ENCODE data around the gene EIF4A3.

EIF4A3 gene

DNA sequence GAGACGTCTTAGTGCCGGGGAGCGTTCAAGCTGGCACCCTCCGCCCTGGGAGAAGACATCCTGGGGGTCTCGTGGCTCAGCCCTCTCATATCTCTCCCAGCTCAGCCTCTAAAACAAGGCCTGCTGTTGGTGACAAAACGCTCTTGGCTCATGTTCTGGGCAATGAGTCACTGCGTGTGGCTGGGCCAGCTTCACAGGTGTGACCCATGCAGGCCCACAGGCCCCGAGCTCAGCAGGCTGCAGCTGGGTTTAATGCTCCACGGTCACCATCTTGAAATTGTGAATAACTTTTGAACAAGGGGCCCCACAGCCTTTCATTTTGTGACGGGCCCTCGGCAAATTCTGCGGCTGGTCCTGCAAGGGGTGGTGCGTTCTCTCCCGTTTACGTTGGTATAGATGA lies 23.1 kb downstream of the EIF4A3 start:
- Histone ChIP-seq H3K27ac (ENCODE audit: low read depth, low read length) (no peak overlapping the region), H3K18ac (ENCODE audit: low read length) (no peak overlapping the region), H4K12ac (ENCODE audit: low read depth, low read length) (peak overlapping the region; percentile 25), H3K14ac (ENCODE audit: low read length) (no peak overlapping the region), H2AFZ (ENCODE audit: insufficient read depth, low read length, poor library complexity) (no peak overlapping the region), H4K91ac (ENCODE audit: low read depth, low read length) (peak overlapping the region; percentile 29), H3K79me1 (ENCODE audit: low read length) (no peaks in the 10 kb centered on the region), H2BK5ac (ENCODE audit: low read depth, low read length, poor library complexity) (no peak overlapping the region), H3K36me3 (ENCODE audit: control insufficient read depth in 1 of 2, insufficient read depth in 2 of 2, low read length in 2 of 2) (peaks cover 0 to 2% of the 10 kb centered on the region in 2 experiments), H4K8ac (ENCODE audit: low read depth, low read length) (no peak overlapping the region), H3K79me2 (ENCODE audit: control insufficient read depth, insufficient read depth, low read length, poor library complexity) (no peaks in the 10 kb centered on the region), H3K4ac (ENCODE audit: low read depth, low read length) (no peak overlapping the region), H3K9me3 (ENCODE audit: insufficient read depth, low read depth, low read length) (no peaks in the 10 kb centered on the region), H3K4me1 (ENCODE audit: control insufficient read depth in 1 of 2, insufficient read depth in 2 of 2, low read length in 2 of 2) (peaks cover 6 to 14% of the 10 kb centered on the region in 2 experiments), H3K27me3 (ENCODE audit: insufficient read depth, low read length) (no peaks in the 10 kb centered on the region), H2BK120ac (ENCODE audit: insufficient read depth, low read length, poor library complexity) (no peak overlapping the region), H3K4me2 (ENCODE audit: low read length) (no peak overlapping the region), H3K9ac (ENCODE audit: low read length) (no peak overlapping the region), H2BK12ac (ENCODE audit: low read length) (no peak overlapping the region), H2AK5ac (ENCODE audit: low read length) (no peak overlapping the region), H3K4me3 (ENCODE audit: low read depth, low read length) (no peak overlapping the region), H3K23ac (ENCODE audit: low read length) (no peak overlapping the region)
- peak; percentile 90 to 92 for DNase-seq
- WGBS (ENCODE audit: extremely low coverage, insufficient coverage, insufficient read length): no CpG with 5 or more reads among the region's 15 CpGs

DNA sequence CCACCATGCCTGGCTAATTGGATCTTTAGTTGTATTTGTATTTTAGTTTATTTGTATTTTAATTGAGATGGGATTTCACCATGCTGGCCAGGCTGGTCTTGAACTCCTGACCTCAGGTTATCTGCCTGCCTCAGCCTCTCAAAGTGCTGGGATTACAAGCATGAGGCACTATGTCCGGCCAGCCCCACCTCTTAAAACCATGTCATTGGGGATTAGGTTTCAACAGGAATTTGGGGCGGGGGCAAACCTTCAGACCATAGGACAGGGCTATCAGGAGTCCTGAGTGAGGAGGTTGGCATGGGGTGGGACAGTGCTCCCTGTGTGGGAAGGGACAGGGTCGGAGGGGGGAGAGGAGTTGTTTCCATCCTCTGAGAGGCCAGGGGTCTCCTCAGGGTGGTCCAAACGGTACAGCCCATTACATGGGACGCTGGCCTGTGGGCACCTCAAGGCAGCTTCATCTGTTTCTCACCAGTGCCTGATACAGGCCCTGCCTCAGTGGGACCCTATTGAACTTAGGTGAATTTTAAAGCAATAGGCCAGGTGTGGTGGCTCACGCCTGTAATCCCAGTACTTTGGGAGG lies 23.9 kb downstream of the EIF4A3 start:
- Histone ChIP-seq H3K79me1 (ENCODE audit: low read length) (no peaks in the 10 kb centered on the region), H3K14ac (ENCODE audit: low read length) (no peak overlapping the region), H3K79me2 (ENCODE audit: control insufficient read depth, insufficient read depth, low read length, poor library complexity) (no peaks in the 10 kb centered on the region), H3K4ac (ENCODE audit: low read depth, low read length) (no peak overlapping the region), H2AFZ (ENCODE audit: insufficient read depth, low read length, poor library complexity) (no peak overlapping the region), H2AK5ac (ENCODE audit: low read length) (no peak overlapping the region), H3K9ac (ENCODE audit: low read length) (no peak overlapping the region), H3K18ac (ENCODE audit: low read length) (no peak overlapping the region), H4K12ac (ENCODE audit: low read depth, low read length) (no peak overlapping the region), H3K9me3 (ENCODE audit: insufficient read depth, low read depth, low read length) (no peaks in the 10 kb centered on the region), H4K8ac (ENCODE audit: low read depth, low read length) (no peak overlapping the region), H3K4me3 (ENCODE audit: low read depth, low read length) (no peak overlapping the region), H2BK5ac (ENCODE audit: low read depth, low read length, poor library complexity) (no peak overlapping the region), H3K27me3 (ENCODE audit: insufficient read depth, low read length) (no peaks in the 10 kb centered on the region), H2BK120ac (ENCODE audit: insufficient read depth, low read length, poor library complexity) (no peak overlapping the region), H4K91ac (ENCODE audit: low read depth, low read length) (no peak overlapping the region), H3K27ac (ENCODE audit: low read depth, low read length) (no peak overlapping the region), H3K23ac (ENCODE audit: low read length) (no peak overlapping the region), H3K4me1 (ENCODE audit: control insufficient read depth in 1 of 2, insufficient read depth in 2 of 2, low read length in 2 of 2) (peaks cover 6 to 14% of the 10 kb centered on the region in 2 experiments), H3K36me3 (ENCODE audit: control insufficient read depth in 1 of 2, insufficient read depth in 2 of 2, low read length in 2 of 2) (peaks cover 5% of the 10 kb centered on the region in 2 experiments), H3K4me2 (ENCODE audit: low read length) (no peak overlapping the region), H2BK12ac (ENCODE audit: low read length) (no peak overlapping the region)
- DNase-seq: no peak
- WGBS (ENCODE audit: extremely low coverage, insufficient coverage, insufficient read length): no CpG with 5 or more reads among the region's 6 CpGs

DNA sequence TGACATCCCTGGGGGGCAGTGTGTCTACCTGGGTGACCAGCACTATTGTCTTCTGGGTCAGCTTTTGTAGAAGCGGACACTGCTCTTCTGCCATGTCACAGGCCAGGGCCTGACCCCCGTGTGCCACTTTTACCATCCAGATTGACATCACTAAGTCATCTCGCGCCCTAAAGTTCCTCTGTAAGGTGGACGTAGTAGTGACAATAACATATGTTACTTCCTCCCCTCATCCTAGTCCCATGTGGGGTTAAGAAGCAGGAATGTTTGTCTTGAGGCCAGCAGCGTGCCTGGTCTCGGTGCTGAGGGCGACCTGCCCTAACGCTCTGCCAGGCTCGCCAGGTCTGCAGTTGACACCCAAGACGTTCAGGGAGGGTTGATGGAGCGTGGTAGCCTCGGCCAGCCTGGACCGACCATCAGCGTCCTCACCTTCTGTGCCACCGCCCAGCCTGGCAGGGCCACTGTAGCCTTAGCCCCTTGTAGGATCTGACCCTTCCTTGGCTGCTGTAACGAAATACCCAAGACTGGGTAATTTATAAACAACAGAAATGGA lies 24.8 kb downstream of the EIF4A3 start:
- no peak for DNase-seq
- no peak overlapping the region for H3K27ac ChIP-seq (ENCODE audit: low read depth, low read length)
- H3K9me3 ChIP-seq (ENCODE audit: insufficient read depth, low read depth, low read length): no peaks in the 10 kb centered on the region
- H2AFZ ChIP-seq (ENCODE audit: insufficient read depth, low read length, poor library complexity): no peak overlapping the region
- no peaks in the 10 kb centered on the region for H3K79me2 ChIP-seq (ENCODE audit: control insufficient read depth, insufficient read depth, low read length, poor library complexity)
- no peak overlapping the region for H3K4me2 ChIP-seq (ENCODE audit: low read length)
- H2AK5ac ChIP-seq (ENCODE audit: low read length): no peak overlapping the region
- H3K4me3 ChIP-seq (ENCODE audit: low read depth, low read length): no peak overlapping the region
- no peak overlapping the region for H3K18ac ChIP-seq (ENCODE audit: low read length)
- no peak overlapping the region for H4K91ac ChIP-seq (ENCODE audit: low read depth, low read length)
- H3K4ac ChIP-seq (ENCODE audit: low read depth, low read length): no peak overlapping the region
- no peak overlapping the region for H2BK12ac ChIP-seq (ENCODE audit: low read length)
- no peak overlapping the region for H4K8ac ChIP-seq (ENCODE audit: low read depth, low read length)
- no peak overlapping the region for H4K12ac ChIP-seq (ENCODE audit: low read depth, low read length)
- no peak overlapping the region for H2BK120ac ChIP-seq (ENCODE audit: insufficient read depth, low read length, poor library complexity)
- H2BK5ac ChIP-seq (ENCODE audit: low read depth, low read length, poor library complexity): no peak overlapping the region
- no peak overlapping the region for H3K23ac ChIP-seq (ENCODE audit: low read length)
- H3K9ac ChIP-seq (ENCODE audit: low read length): no peak overlapping the region
- H3K14ac ChIP-seq (ENCODE audit: low read length): no peak overlapping the region
- H3K27me3 ChIP-seq (ENCODE audit: insufficient read depth, low read length): no peaks in the 10 kb centered on the region
- H3K36me3 ChIP-seq (ENCODE audit: control insufficient read depth in 1 of 2, insufficient read depth in 2 of 2, low read length in 2 of 2): peaks cover 5% of the 10 kb centered on the region in 2 experiments
- peaks cover 6 to 14% of the 10 kb centered on the region in 2 experiments for H3K4me1 ChIP-seq (ENCODE audit: control insufficient read depth in 1 of 2, insufficient read depth in 2 of 2, low read length in 2 of 2)
- no peaks in the 10 kb centered on the region for H3K79me1 ChIP-seq (ENCODE audit: low read length)
- no CpG with 5 or more reads among the region's 17 CpGs for WGBS (ENCODE audit: extremely low coverage, insufficient coverage, insufficient read length)

DNA sequence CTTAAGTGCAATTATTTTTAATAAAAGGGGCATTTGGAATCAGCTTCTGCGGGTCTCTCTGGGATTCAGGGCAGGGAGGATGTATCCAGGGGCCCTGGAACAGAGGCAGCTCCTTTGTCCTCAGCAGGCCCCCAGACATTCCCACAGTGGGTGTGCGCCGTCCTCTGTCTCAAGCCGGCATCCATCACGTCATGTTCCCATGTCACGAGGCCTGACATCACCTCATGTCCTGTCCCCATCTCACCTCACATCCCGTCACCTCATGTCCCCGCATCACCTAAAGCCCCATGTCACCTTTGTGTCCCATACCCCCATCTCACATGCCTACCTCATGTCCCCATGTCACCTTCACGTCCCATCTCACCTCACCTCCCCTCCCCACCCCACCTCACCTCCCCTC lies 27.1 kb downstream of the EIF4A3 start:
- Histone ChIP-seq H4K91ac (ENCODE audit: low read depth, low read length) (no peak overlapping the region), H3K4me3 (ENCODE audit: low read depth, low read length) (no peak overlapping the region), H3K4me2 (ENCODE audit: low read length) (no peak overlapping the region), H2AFZ (ENCODE audit: insufficient read depth, low read length, poor library complexity) (no peak overlapping the region), H2BK12ac (ENCODE audit: low read length) (no peak overlapping the region), H3K36me3 (ENCODE audit: control insufficient read depth in 1 of 2, insufficient read depth in 2 of 2, low read length in 2 of 2) (peaks cover 5% of the 10 kb centered on the region in 2 experiments), H3K9ac (ENCODE audit: low read length) (no peak overlapping the region), H4K8ac (ENCODE audit: low read depth, low read length) (no peak overlapping the region), H2BK120ac (ENCODE audit: insufficient read depth, low read length, poor library complexity) (no peak overlapping the region), H3K4ac (ENCODE audit: low read depth, low read length) (no peak overlapping the region), H3K14ac (ENCODE audit: low read length) (no peak overlapping the region), H3K4me1 (ENCODE audit: control insufficient read depth in 1 of 2, insufficient read depth in 2 of 2, low read length in 2 of 2) (peaks cover 12 to 13% of the 10 kb centered on the region in 2 experiments), H2AK5ac (ENCODE audit: low read length) (no peak overlapping the region), H3K79me2 (ENCODE audit: control insufficient read depth, insufficient read depth, low read length, poor library complexity) (no peaks in the 10 kb centered on the region), H3K9me3 (ENCODE audit: insufficient read depth, low read depth, low read length) (no peaks in the 10 kb centered on the region), H3K79me1 (ENCODE audit: low read length) (no peaks in the 10 kb centered on the region), H2BK5ac (ENCODE audit: low read depth, low read length, poor library complexity) (no peak overlapping the region), H4K12ac (ENCODE audit: low read depth, low read length) (no peak overlapping the region), H3K27me3 (ENCODE audit: insufficient read depth, low read length) (no peaks in the 10 kb centered on the region), H3K23ac (ENCODE audit: low read length) (no peak overlapping the region), H3K18ac (ENCODE audit: low read length) (no peak overlapping the region), H3K27ac (ENCODE audit: low read depth, low read length) (no peak overlapping the region)
- peak in 1 of 2 donors; percentile 32 for DNase-seq
- WGBS (ENCODE audit: extremely low coverage, insufficient coverage, insufficient read length): no CpG with 5 or more reads among the region's 9 CpGs

Data from trophoblast cell (in vitro differentiated cells and primary cell).